GM10266 (cell line): ENCODE measurements around the gene TBX5.

ENCODE experiments used
- DNase-seq: peaks from one replicate; pipeline ENCODE4 v3.0.0; 2012; ENCODE audit errors: extremely low spot score
- CTCF ChIP-seq: IDR thresholded peaks from 2 replicates; pipeline ENCODE4 v1.5.1; 2012; ENCODE audit warnings: mild to moderate bottlenecking, low read depth; ENCODE audit not compliant: control insufficient read depth, insufficient read depth; ENCODE audit errors: missing control alignments

The TBX5 gene

GRCh38 chr12:114414031-114414865 lies 8.3 kb upstream of the TBX5 start:
- no peak for TF ChIP-seq CTCF
- no peak for DNase-seq

- no peak for TF ChIP-seq CTCF
- DNase-seq, result peak; percentile 9
These were observed 7.1 kb upstream of the TBX5 start for GRCh38 chr12:114412825-114413749.

GRCh38 chr12:114412307-114412706 lies 6.4 kb upstream of the TBX5 start:
- TF ChIP-seq CTCF, result no peak
- no peak for DNase-seq

- no peak for TF ChIP-seq CTCF
- no peak for DNase-seq
These were observed 5.3 kb upstream of the TBX5 start for GRCh38 chr12:114411071-114411837.

GRCh38 chr12:114409852-114410600 lies 4.1 kb upstream of the TBX5 start:
- no peak for TF ChIP-seq CTCF

GRCh38 chr12:114408886-114409851 lies 3.2 kb upstream of the TBX5 start:
- peak; percentile 13 for DNase-seq
- no peak for TF ChIP-seq CTCF

More at GRCh38 chr12:114409852-114410600, 4.1 kb upstream of the TBX5 start:
- DNase-seq, result no peak
